BLaER1 treated with 17β-estradiol and CSF1 and Interleukin-3, amounts not matched to agents 10 nM and 100 nM (cell line): ENCODE measurements around the gene PDZRN3.
A peak's percentile ranks its signal among the peaks of the same experiment; 100 is the strongest.

ENCODE experiments used
- H3K27ac ChIP-seq, 11 experiments: shearing (Covaris generic); formaldehyde crosslinking; 2 replicates each; pipeline ENCODE4 v1.8.1; 2022
- H3K27me3 ChIP-seq, 11 experiments: shearing (Covaris generic); formaldehyde crosslinking; 2 replicates each; pipeline ENCODE4 v1.8.1; 2022
- H3K36me3 ChIP-seq, 11 experiments: shearing (Covaris generic); formaldehyde crosslinking; 2 replicates each; pipeline ENCODE4 v1.8.1; 2022
- H3K4me1 ChIP-seq, 10 experiments: shearing (Covaris generic); formaldehyde crosslinking; 2 replicates each; pipeline ENCODE4 v1.8.1; 2022
- H3K4me2 ChIP-seq, 11 experiments: shearing (Covaris generic); formaldehyde crosslinking; 2 replicates each; pipeline ENCODE4 v1.8.1; 2022
- H3K4me3 ChIP-seq, 10 experiments: shearing (Covaris generic); formaldehyde crosslinking; 2 replicates each; pipeline ENCODE4 v1.8.1; 2022
- H3K9ac ChIP-seq, 11 experiments: shearing (Covaris generic); formaldehyde crosslinking; 2 replicates each; pipeline ENCODE4 v1.8.1; 2022
- H3K9me3 ChIP-seq, 11 experiments: shearing (Covaris generic); formaldehyde crosslinking; replicated peaks in 1 of 11; 2 replicates each; pipeline ENCODE4 v1.8.1; 2022
- H4K20me1 ChIP-seq, 11 experiments: shearing (Covaris generic); formaldehyde crosslinking; 2 replicates each; pipeline ENCODE4 v1.8.1; 2022
- Cebpa-rat ChIP-seq, 11 experiments: shearing (Covaris generic); IDR thresholded peaks; 2 replicates each; pipeline ENCODE4 v1.8.1; 2022

The PDZRN3 gene

DNA sequence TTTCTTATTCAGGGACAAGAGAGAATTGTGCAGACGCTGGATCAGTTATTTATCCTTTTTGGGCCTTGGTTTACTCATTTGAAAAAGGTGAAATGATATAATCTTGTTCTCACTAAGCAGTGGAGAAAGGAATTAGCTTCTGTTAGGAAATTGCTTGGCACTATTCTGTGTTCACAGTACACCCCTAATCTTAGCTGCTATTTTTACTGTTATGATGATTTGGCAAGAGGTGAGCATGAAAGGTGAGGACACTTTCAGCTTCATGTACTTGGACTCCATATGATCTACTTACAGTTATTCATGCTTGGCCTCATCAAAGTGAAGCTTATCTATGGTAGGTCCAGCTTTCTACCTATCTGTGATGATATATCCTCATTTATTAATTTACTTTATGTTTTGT is 282.7 kb downstream of the PDZRN3 start:
- Histone ChIP-seq H3K27me3 (no peaks in the 10 kb centered on the region), H3K4me2 (no peak overlapping the region), H3K4me1 (no peaks in the 10 kb centered on the region), H3K36me3 (no peaks in the 10 kb centered on the region), H3K27ac (no peak overlapping the region), H4K20me1 (no peaks in the 10 kb centered on the region), H3K9ac (no peak overlapping the region), H3K4me3 (no peak overlapping the region), H3K9me3 (peaks cover 15 to 23% (median 20%) of the 10 kb centered on the region in 11 experiments; a peak in 20 of 22 replicates)
- TF ChIP-seq Cebpa-rat (IDR thresholded peaks at IDR 0.05), result no peak

DNA sequence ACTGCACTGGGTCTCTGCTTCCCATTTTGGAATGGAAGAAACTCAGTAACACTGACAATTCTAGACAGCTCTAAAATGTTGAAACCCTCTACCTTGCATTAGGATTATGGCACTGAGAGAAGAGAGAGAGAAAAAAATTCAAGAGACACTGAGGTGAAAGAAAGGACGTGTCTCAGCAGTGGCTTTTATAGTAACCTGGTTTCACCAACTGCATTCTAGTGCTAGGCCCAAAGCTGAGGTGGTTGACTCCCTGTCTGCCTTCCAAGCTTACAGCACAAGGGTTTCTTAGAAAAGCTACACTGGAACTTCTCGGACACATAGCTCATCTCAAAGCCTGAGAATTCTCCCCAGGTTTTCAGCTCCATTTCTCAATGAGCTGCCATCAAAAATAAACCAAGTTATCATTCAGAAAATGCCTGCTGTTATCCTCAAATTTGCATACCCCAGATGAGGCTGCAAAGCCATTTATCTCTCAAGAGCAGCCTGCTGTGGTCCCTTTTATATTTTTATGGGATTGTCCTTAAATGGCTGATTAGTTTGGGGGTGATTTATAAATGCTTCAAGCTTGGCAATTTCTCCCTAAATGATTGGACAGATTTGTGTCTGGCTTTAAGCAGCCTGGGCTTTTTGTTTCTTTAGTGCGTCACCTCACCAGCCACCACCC is 283.3 kb downstream of the PDZRN3 start:
- H3K9me3 ChIP-seq, result peaks cover 15 to 23% (median 20%) of the 10 kb centered on the region in 11 experiments; a peak in 20 of 22 replicates
- H3K27ac ChIP-seq, result no peak overlapping the region
- no peaks in the 10 kb centered on the region for H3K27me3 ChIP-seq
- H3K36me3 ChIP-seq, result no peaks in the 10 kb centered on the region
- H3K4me3 ChIP-seq, result no peak overlapping the region
- no peaks in the 10 kb centered on the region for H4K20me1 ChIP-seq
- H3K4me1 ChIP-seq, result no peaks in the 10 kb centered on the region
- TF ChIP-seq Cebpa-rat (IDR thresholded peaks at IDR 0.05), result no peak
- no peak overlapping the region for H3K4me2 ChIP-seq
- no peak overlapping the region for H3K9ac ChIP-seq

DNA sequence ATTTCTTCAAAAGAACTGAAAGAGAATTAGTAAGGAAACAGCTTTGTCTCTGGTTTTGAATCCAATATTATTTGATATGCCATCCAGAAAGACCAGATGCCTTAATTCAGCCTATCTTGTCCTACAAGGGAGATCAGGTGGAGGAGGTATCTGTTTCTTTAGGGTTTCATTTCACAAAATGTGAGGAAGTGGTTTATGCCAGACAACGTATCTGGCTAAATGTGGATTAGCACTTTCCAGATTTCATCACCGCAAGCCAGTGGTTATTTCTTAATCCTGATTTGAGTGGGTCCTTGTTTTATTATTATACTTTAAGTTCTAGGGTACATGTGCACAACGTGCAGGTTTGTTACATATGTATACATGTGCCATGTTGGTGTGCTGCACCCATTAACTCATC is 292.2 kb downstream of the PDZRN3 start:
- Histone ChIP-seq H3K36me3 (no peaks in the 10 kb centered on the region), H3K4me1 (peaks cover 0 to 6% (median 0%) of the 10 kb centered on the region in 10 experiments; a peak in 4 of 20 replicates), H3K9me3 (peaks cover 0 to 2% (median 0%) of the 10 kb centered on the region in 11 experiments; a peak in 1 of 22 replicates), H3K27ac (peak overlapping the region in 4 of 11 experiments; percentile 28 to 50 (median 39); a peak in 7 of 22 replicates), H3K4me2 (peak overlapping the region in 4 of 11 experiments; percentile 3 to 56 (median 8); a peak in 5 of 22 replicates), H3K27me3 (no peaks in the 10 kb centered on the region), H4K20me1 (no peaks in the 10 kb centered on the region), H3K9ac (no peak overlapping the region), H3K4me3 (no peak overlapping the region)
- TF ChIP-seq Cebpa-rat (IDR thresholded peaks at IDR 0.05), result no peak
